CD1c-positive myeloid dendritic cell (primary cell): Measurements from ENCODE around the gene CEP350.
"Not testable (repeated sequence)": the region's sequence is repeated elsewhere in the genome, so short reads cannot be mapped to it uniquely, and the experiment has no call there.

ENCODE experiments used
- DNase-seq: peaks from one replicate; pipeline ENCODE4 v3.0.0-alpha.2; 2016; ENCODE audit errors: extremely low spot score

Gene CEP350

DNA sequence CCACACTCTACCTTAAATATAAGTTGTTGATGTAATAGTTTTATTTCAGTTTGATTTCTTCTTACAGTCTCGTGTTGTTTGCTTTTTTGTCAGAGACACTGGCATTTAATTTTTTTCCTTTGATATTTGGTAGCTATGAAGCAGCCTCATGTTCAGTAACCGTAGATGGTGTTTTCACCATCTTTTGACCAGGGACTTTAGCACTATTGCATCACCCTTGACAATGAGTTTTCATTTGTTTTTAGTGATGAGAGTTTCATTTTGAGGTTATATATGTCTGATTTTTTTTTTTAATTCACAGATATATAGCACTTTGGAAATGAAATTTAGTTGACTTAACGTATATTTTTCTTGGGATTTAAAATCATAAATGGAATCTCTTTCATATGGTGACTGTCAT lies 36.2 kb downstream of the CEP350 start:
- DNase-seq: no peak

GRCh38 chr1:179995576-179995975 lies 41.0 kb downstream of the CEP350 start:
- no peak for DNase-seq

GRCh38 chr1:179996099-179996498 lies 41.5 kb downstream of the CEP350 start:
- no peak for DNase-seq

GRCh38 chr1:180000575-180000974 lies 46.0 kb downstream of the CEP350 start:
- no peak for DNase-seq

DNA sequence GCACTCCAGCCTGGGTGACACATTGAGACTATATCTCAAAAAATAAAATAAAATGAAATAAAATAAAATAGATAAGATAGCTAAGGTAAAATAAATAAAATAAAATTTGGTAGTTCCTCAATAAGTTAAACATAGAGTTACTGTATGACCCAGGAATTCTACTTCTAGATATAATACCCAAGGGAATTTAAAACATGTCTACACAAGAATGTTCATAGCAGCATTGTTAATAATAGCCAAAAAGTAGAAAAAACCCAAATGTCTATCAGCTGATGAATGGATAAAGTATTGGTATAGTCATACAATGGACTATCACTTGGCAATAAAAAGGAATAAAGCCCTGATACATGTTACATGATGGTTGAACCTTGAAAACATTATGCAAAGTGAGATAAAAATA lies 47.8 kb downstream of the CEP350 start:
- DNase-seq: no peak

DNA sequence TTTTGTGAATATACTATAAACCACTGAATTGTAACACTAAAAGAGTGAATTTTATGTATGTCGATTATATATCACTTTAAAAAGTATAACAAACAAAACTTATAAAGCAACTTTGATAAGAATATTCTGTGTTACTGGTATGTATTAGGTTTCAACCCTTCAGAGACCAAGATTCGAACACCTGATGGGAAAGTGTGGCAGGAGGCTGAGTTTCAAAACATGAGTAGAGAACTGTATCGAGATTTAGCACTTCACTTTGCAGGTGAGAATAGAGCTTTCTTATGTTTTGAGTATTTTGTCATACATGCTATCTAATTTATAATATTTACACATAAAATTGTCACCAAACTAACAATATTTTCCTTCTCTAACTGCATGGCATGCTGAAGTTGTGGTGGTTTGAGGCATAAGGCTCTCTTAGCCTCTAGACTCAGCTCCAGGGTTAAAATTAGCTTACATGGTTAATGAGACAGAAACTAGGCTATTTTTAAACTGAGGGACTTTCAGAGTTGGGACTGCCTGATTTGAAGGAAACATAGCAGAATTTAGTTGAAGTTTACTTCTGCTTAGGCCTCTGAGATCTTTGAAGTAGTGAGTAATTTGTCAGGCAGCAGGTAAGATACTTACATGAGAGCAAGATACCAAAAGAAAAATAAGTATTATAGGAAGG lies 48.6 kb downstream of the CEP350 start:
- no peak for DNase-seq

DNA sequence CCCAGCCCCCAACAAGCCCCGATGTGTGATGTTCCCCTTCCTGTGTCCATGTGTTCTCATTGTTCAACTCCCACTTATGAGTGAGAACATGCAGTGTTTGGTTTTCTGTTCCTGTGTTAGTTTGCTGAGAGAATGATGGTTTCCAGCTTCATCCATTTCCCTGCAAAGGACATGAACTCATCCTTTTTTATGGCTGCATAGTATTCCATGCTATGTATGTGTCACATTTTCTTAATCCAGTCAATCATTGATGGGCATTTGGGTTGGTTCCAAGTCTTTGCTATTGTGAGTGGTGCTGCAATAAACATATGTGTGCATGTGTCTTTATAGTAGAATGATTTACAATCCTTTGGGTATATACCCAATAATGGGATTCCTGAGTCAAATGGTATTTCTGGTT lies 52.2 kb downstream of the CEP350 start:
- not testable (repeated sequence) for DNase-seq

DNA sequence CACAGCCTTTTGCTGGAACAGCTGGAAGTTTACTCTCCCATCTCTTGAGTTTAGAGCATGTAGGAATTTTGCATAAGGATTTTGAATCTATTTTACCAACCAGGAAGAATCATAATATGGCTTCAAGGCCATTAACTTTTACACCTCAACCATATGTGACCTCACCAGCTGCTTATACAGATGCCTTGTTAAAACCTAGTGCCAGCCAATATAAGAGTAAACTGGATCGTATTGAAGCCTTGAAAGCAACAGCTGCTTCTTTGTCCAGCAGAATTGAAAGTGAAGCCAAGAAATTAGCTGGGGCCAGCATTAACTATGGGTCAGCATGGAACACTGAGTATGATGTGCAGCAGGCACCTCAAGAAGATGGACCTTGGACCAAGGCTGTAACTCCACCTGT lies 65.4 kb downstream of the CEP350 start:
- DNase-seq: no peak

DNA sequence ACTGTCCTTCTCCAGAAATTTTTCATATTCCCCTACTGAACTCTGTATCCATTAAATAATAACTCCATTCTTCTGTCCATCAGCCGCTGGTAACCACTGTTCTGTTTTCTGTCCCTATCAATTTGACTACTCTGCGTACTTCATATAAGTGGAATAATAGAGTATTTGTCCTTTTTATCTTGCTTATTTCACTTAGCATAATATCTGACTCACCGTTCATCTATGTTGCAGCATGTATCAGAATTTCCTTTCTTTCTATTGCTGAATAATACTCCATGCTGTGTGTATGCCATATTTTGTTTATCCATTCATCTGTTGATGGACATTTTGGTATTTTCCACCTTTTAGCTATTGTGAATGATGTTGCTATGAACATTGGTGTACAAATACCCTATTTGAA lies 71.9 kb downstream of the CEP350 start:
- no peak for DNase-seq

DNA sequence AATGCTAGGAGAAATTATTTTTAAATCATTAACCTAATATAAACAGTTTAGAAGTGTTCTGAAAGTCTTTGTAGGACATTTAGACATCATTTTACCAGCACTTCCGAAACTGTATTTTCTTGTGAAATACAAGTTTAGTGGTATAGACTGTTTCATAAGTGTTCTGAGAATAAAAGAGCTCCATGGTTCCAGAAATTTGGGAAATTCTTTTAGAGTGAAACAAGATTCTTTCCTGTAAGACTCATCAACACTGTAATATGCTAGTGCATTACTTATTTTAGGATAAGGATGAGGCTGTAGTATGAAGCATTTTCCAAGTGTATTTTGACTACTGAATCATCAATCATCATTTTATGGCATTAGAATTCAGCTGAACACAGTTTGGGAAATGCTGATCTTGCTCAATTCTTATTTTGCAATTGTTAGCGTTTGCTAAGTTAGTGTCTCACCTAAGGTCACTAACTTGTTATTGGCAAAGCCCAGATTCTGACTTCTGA lies 73.4 kb downstream of the CEP350 start:
- no peak for DNase-seq

- DNase-seq: no peak
Observed at GRCh38 chr1:180028864-180029263, 74.3 kb downstream of the CEP350 start.

DNA sequence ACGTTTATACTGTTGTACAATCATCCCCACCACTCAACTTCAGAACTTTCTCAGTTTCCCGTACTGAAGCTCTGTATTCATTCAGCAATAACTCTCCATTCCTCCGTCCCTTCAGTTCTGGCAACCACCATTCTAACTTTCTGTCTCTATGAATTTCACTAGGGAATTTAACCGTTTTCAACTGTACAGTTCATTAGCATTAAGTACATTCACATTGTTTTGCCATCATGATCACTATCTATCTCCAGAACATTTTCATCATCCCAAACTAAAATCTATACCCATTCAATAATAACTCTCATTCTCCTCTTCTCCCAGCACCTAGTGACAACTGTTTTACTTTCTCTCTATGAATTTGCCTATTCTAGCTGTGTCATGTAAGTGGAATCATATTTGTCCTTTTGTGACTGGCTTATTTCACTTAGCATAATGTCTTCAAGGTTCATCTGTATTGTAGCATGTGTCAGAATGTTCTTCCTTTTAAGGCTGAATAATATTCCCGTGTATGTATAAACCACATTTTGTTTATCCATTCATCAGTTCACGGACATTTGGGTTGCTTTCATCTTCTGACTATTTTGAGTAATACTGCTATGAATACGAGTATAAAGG lies 75.0 kb downstream of the CEP350 start:
- no peak for DNase-seq

- DNase-seq: no peak
Observed at GRCh38 chr1:180031664-180032063, 77.1 kb downstream of the CEP350 start.

GRCh38 chr1:180033390-180033789 lies 78.8 kb downstream of the CEP350 start:
- DNase-seq: no peak

DNA sequence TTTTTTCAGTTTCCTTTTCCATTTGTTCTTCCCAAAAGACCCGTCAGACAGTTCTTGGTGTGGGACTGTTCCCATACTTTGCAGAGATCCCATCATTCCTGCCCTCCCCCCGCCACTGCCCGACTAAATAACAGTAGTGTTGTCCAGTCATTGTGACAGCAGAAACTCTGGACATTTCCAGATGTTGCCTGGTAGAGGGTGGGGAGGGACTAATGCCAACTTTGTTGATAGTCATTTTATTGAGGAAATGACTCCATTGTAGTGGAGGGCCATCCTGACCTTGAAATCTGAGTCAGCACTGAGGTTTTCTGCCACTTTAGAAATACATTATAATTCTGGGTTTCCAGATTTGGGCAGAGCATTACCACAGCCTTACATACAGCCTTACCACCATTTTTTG lies 85.4 kb downstream of the CEP350 start:
- DNase-seq: no peak

DNA sequence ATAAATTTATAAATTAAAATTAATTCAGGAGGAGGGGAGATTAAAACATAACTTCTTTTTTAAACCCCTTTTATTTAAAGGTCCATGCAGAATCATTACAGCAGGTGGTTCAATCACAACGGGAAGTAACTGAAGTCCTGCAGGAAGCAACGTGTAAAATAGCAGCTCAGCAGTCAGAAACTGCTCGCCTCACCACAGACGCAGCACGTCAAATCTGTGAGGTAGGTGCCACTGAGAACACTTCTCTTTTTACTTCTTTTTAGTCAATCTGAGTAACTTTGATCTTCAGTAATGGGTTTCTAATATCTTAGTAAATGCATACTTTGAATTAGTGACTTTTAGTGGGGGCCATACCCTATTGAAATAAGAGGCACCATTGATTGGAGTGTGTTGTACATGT lies 87.0 kb downstream of the CEP350 start:
- no peak for DNase-seq

GRCh38 chr1:180042988-180043622 lies 88.5 kb downstream of the CEP350 start:
- DNase-seq: no peak

GRCh38 chr1:180043785-180044184 lies 89.2 kb downstream of the CEP350 start:
- DNase-seq: no peak

DNA sequence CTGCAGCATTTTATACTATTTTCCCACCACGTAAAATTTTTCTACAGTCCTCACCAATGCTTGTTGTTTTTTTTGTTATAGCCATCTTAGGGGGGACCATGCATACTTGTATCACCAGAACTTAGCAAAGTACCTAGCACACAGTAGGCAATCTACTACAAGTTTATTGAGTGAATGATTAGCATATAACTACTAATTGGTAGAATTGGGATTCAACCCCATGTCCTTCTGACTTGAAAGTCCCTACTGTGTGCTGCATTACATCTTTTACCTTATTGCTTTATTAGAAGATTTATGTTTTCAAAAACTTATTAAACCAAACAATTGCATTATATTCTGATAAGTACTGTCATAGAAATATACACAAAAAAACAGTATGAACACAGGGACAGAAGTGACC lies 92.1 kb downstream of the CEP350 start:
- DNase-seq: no peak

DNA sequence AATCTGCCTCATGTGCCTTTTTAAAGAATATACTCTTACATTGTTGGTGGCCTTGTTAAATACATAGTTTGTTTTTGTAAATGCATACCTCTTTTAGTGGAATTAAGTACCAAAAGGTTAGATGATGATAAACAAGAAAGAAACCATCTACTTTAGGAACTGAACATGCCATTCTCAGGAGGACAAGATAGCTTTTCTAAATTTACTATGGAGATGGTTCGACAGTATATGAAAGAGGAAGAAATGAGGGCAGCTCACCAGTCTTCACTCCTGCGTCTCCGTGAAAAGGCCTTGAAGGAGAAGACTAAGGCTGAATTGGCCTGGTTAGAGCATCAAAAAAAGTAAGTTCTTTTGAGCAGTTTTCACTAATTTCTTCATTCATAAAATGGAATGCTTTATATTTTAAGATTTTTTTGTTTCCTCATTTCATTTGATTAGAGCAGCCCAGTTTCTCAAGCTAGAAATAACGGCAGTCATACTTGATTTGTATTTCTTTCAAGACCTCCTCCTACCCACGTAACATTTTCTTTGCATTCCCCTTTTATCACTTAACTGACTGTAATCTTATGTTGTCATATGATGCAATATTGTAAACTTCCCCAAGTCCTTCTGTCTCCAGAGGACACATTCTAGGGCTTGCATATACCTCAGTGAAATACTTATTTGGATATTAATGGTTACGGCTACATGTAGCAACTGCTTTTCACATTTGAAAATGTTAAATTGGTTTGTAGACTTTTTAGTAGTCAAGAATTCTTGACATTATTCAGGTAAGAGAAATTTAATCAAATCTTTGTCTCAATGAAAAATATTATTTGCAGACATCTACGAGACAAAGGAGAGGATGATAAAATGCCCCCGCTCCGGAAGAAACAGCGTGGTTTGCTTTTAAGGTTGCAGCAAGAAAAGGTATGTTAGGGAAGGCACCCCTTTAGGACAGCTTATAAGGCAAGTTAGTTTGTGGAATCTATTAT lies 99.3 kb downstream of the CEP350 start:
- no peak for DNase-seq

DNA sequence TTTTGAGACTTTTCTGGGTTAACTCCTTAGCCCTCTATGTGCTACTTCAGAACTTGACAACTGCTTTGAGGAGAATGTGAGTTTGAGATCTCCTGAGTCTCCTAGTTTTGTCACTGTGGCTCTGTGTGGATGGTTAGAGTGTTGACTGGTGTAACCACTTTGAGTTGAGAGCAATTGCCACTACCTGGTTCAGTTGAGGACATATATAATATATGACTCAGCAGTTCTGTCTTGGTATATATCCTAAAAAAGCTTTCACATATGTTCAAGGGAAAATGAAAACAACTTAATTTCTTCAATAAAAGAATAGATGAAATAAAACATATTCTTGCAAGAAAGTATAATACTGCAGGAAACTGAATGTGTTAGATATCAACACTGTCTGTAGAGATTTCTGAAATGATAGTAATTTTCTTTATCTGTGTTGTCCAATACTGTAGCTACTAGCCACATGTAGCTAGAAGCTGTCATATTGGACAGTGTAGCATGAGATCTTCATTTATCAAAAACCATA lies 103.3 kb downstream of the CEP350 start:
- DNase-seq: no peak

DNA sequence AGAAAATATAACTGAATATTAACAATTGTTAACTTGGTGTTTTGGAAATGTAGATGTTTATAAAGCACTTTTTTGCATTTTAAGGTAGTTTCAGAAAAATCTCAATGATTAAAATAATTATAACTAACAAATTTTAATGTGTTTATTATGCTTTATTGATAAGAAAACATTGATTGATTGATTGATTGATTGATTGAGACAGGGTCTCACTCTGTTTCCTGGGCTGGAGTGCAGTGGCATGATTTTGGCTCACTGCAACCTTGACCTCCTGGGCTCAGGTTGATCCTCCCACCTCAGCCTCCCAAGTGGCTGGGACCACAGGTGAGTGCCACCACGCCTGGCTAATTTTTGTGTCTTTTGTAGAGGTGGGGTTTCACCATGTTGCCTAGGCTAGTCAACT lies 106.4 kb downstream of the CEP350 start:
- DNase-seq: no peak
